AG04449 (cell line): ENCODE measurements around the gene PRMT9.

Source experiments
- CTCF ChIA-PET: fragments of 350-600 bp; formaldehyde crosslinking; extraction: SDS; loops from one replicate; lab custom pipeline; 2021; ENCODE audit warnings: antibody characterized with exemption; lab: Yijun Ruan, JAX
- POLR2A ChIA-PET: fragments of 400-600, 350-600 bp; formaldehyde crosslinking; extraction: SDS; loops from one replicate; lab custom pipeline; 2020; ENCODE audit warnings: antibody characterized with exemption, inconsistent platforms; lab: Yijun Ruan, JAX
- DNase-seq: peaks from one replicate; pipeline ENCODE4 v3.0.0-alpha.2; 2010; ENCODE audit warnings: low read depth, low spot score
- H3K4me3 ChIP-seq: 2 replicates; pipeline ENCODE4 v1.5.1; 2011; ENCODE audit warnings: low read depth, mild to moderate bottlenecking, control low read depth, low read length
- TF ChIP-seq, protein P1 (sequence below): IDR thresholded peaks from one replicate; pipeline ENCODE4 v1.5.1; 2011; ENCODE audit warnings: mild to moderate bottlenecking, moderate library complexity, low read length, control low read depth, inconsistent platforms; ENCODE audit not compliant: insufficient read depth; ENCODE audit errors: missing control alignments

Gene PRMT9

DNA sequence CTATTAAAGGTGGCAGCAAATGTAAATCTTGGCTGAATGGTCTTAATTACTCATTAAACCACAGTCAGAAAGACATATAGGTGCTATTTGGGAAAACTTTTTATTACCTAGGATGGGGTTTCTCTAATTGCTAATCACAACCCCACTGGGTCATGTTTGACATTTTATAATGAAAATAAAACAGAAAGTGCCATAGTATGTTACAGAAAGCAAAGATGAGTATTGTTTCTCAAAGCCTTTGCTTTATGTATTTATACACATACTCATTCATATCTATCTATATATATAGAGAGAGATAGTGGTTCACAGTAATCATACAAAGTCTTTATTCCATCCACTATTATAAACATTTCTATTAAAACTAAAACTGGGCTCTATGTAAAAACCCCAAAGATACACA, 48.6 kb downstream of the PRMT9 start:
- no peak overlapping the region for H3K4me3 ChIP-seq
- DNase-seq, result no peak
- ChIA-PET POLR2A (no interaction called here), CTCF (no interaction called here)
- TF ChIP-seq, protein P1, sequence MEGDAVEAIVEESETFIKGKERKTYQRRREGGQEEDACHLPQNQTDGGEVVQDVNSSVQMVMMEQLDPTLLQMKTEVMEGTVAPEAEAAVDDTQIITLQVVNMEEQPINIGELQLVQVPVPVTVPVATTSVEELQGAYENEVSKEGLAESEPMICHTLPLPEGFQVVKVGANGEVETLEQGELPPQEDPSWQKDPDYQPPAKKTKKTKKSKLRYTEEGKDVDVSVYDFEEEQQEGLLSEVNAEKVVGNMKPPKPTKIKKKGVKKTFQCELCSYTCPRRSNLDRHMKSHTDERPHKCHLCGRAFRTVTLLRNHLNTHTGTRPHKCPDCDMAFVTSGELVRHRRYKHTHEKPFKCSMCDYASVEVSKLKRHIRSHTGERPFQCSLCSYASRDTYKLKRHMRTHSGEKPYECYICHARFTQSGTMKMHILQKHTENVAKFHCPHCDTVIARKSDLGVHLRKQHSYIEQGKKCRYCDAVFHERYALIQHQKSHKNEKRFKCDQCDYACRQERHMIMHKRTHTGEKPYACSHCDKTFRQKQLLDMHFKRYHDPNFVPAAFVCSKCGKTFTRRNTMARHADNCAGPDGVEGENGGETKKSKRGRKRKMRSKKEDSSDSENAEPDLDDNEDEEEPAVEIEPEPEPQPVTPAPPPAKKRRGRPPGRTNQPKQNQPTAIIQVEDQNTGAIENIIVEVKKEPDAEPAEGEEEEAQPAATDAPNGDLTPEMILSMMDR, result no peak

DNA sequence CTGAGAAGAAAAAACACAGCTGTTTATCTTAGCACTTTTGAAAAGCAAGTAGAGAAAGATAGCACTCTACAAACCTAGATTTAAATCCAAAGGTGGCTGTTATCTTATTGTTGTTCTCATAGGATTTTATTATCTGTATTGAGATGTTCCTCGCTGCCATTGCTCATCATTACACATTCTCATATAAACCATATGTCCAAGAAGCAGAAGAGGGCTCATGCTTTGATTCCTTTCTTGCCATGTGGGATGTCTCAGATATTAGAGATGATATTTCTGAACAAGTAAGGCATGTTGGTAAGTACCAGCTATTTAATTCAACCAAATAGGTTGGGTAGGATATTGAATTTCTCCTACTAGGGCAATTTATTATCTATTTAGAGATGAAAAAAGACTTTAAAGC, 50.3 kb downstream of the PRMT9 start:
- ChIA-PET CTCF (interaction anchor here (0.8 to 1.9 kb wide), 5 partner anchors 9 to 234 kb away, joined by 3 to 13 read pairs (median 3); partner anchors contain the start of gene TMEM184C), POLR2A (no interaction called here)
- TF ChIP-seq, protein P1, result no peak
- H3K4me3 ChIP-seq, result no peak overlapping the region
- no peak for DNase-seq

DNA sequence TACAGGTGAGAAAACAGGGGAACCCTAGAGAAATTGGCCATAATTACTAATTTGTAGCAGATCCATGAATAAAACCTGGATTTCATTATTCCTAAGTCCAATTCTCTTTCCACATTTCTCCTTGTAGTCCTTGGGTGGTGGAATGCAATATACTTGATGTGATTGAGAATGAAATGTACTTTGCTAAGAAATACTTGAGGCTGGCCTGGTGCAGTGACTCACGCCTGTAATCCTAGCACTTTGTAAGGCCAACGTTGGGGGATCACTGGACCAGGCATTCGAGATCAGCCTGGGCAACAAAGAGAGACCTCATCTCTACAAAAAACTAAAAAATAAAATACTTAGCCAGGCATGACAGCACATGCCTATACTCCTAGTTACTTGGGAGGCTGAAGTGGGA, 50.9 kb downstream of the PRMT9 start:
- TF ChIP-seq, protein P1, result no peak
- DNase-seq, result no peak
- ChIA-PET CTCF (interaction anchor here (0.8 to 1.9 kb wide), 3 partner anchors 75 to 234 kb away, joined by 3 to 13 read pairs (median 3); no protein-coding TSS in a partner anchor), POLR2A (no interaction called here)
- H3K4me3 ChIP-seq, result no peak overlapping the region

DNA sequence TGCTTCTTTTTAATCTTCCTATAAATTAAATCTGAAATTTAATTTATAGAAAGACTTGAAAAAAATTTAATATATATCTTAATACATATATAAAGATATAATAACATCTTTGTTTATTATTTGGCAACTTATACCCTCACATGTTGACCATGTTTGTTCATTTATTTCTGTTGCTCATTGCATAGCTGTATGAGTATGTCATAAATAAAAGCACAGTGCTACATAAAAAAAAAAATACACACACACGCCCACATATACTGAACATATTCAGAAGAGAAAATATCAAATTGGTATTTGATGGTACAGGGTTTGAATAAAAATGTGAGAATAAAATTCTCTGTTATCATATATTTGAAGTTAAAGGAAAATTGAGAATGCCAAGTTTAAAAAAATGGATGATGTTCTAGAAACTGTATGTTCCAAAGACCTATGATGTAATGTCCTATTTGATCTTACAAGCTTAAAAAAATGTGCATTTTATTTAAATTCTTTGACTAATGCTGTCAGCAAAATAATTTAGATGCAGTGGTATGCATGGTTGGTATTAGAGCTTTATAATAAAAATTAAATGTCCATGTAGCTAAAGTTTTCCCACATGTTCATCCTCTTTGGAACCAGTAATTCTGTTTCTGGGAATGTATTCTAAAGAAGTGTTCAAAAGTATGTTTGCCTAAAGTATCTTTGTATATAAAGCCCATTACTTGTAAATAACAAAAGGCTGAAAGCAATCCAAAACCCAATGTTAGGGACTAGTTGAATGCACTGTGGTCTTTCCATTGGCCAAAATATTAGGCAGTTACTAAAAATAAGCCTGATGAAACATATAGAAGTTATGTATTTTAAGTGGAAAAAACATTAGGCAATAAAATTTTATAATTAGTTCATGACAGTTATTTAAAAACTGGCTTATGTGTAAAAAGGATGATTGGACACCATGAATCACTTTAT, 53.9 kb downstream of the PRMT9 start:
- TF ChIP-seq, protein P1, result no peak
- ChIA-PET POLR2A (no interaction called here), CTCF (interaction anchor here (0.5 to 3.8 kb wide), 4 partner anchors 13 to 474 kb away, joined by 3 to 30 read pairs (median 6); partner anchors contain the start of gene TMEM184C)
- no peak overlapping the region for H3K4me3 ChIP-seq
- DNase-seq, result no peak

DNA sequence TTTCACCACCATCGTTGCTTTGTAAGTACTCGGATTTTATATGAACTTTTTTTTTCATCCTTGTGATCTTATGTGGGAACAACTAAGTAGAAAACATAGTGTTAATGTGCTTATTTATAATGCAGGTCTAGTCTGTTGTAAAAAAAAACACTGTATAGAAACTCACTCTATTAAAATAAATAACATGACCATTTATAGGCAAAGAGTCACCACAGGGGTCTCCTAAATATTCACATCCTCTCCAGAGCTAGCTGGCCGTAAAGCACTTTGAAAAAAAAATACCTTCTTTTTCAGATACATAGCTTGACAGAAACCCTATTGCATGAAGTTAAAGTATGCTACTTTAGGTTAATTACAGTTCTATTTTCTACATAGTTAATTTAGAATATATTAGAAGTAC, 55.5 kb downstream of the PRMT9 start:
- H3K4me3 ChIP-seq, result no peak overlapping the region
- TF ChIP-seq, protein P1, result no peak
- ChIA-PET POLR2A (interaction anchor here (0.6 kb wide), 2 partner anchors 29 to 159 kb away, joined by 3 read pairs; no protein-coding TSS in a partner anchor), CTCF (interaction anchor here (3.8 kb wide), 1 partner anchor 238 kb away, joined by 30 read pairs; no protein-coding TSS in a partner anchor)
- DNase-seq, result no peak

DNA sequence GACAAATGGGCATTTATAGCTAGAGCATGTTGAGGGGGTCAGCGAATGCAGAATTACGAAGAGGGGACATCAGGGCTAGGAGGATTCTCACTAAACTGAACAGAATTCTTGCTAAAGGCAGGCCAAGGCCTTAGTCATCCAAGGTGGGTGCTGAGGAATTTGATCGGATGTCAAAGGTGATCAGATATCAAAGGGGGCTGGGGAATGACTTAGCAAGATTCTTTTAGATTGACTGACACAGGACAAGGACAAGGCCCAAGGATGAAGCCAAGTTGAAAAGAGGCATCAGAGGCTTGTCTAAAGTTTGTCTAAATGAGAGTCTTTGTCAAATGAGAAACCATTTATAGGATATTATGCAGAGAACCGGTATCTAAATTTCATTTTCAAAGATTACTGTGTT, 57.1 kb downstream of the PRMT9 start:
- TF ChIP-seq, protein P1, result no peak
- no peak overlapping the region for H3K4me3 ChIP-seq
- no peak for DNase-seq
- CTCF ChIA-PET, result interaction anchor here (1.5 to 1.7 kb wide), 2 partner anchors 10 to 240 kb away, joined by 5 to 6 read pairs; partner anchors contain the start of gene TMEM184C
- POLR2A ChIA-PET, result no interaction called here
